NCI-H524 treated with DMSO at 0.1 percent for 48 hours (cell line): Measurements from ENCODE around the gene TPI1.

ENCODE experiments used
- DNase-seq: peaks from one replicate; lab custom pipeline; 2025; lab: John Stamatoyannopoulos, UW

TPI1 gene

GRCh38 chr12:6828781-6829535 lies 38.4 kb upstream of the TPI1 start:
- no peak for DNase-seq

- DNase-seq = no peak
Observed at GRCh38 chr12:6829536-6830220, 37.7 kb upstream of the TPI1 start.

- no peak for DNase-seq
Observed at GRCh38 chr12:6830286-6830890, 36.9 kb upstream of the TPI1 start.

GRCh38 chr12:6830999-6831398 lies 36.3 kb upstream of the TPI1 start:
- DNase-seq = no peak

GRCh38 chr12:6831450-6831995 lies 35.8 kb upstream of the TPI1 start:
- DNase-seq = no peak

- DNase-seq = no peak
Observed at GRCh38 chr12:6832125-6832524, 35.2 kb upstream of the TPI1 start.

GRCh38 chr12:6833189-6833890 lies 34.0 kb upstream of the TPI1 start:
- no peak for DNase-seq

GRCh38 chr12:6834254-6834653 lies 33.1 kb upstream of the TPI1 start:
- DNase-seq = no peak

- DNase-seq = no peak
Observed at GRCh38 chr12:6834873-6835272, 32.5 kb upstream of the TPI1 start.

GRCh38 chr12:6836851-6837250 lies 30.5 kb upstream of the TPI1 start:
- DNase-seq = no peak

- DNase-seq = no peak
Observed at GRCh38 chr12:6837370-6838060, 29.8 kb upstream of the TPI1 start.

- DNase-seq = no peak
Observed at GRCh38 chr12:6838854-6839253, 28.5 kb upstream of the TPI1 start.

- DNase-seq = peak; percentile 89
Observed at GRCh38 chr12:6839482-6840201, 27.7 kb upstream of the TPI1 start.

GRCh38 chr12:6840330-6840729 lies 27.0 kb upstream of the TPI1 start:
- peak; percentile 95 for DNase-seq

- DNase-seq = no peak
Observed at GRCh38 chr12:6840761-6841515, 26.4 kb upstream of the TPI1 start, which contains the start of gene GNB3. Gene GNB3 (plus strand): TSS chr12:6840925. CDS start chr12:6841288, 363 bp downstream.

GRCh38 chr12:6842075-6842474 lies 25.3 kb upstream of the TPI1 start:
- no peak for DNase-seq

- DNase-seq = no peak
Observed at GRCh38 chr12:6843118-6843902, 24.0 kb upstream of the TPI1 start.

- DNase-seq = no peak
Observed at GRCh38 chr12:6845395-6845794, 21.9 kb upstream of the TPI1 start.

- no peak for DNase-seq
Observed at GRCh38 chr12:6846316-6846869, 20.9 kb upstream of the TPI1 start.
